ENCODE measurements around the gene P2RX3. TPM values are rescaled to one million over a fixed set of nuclear protein-coding genes. Genes with fewer than 3 reads are reported as not detected.

The P2RX3 gene
- total RNA-seq, 4 donors from 2014 or later, result not detected

- peaks cover 0 to 29% (median 11%) of the 10 kb centered on the region in 4 donors for H3K36me3 ChIP-seq
- intact Hi-C loops (cut with DNase I; ENCODE audit: low total_unique reads), result no loop called here
- DNase-seq, result no peak
Observed at GRCh38 chr11:57306161-57306876, 31.8 kb upstream of the P2RX3 start.

GRCh38 chr11:57306940-57307565 lies 31.1 kb upstream of the P2RX3 start:
- WGBS, 2 donors (ENCODE audit: low coverage in 1 of 2), result 42 to 58% methylated on average over 6 to 9 of the region's 9 CpGs
- H3K9me3 ChIP-seq, result no peaks in the 10 kb centered on the region
- H3K36me3 ChIP-seq, result peaks cover 0 to 21% (median 7%) of the 10 kb centered on the region in 4 donors
- peaks cover 16 to 70% (median 37%) of the 10 kb centered on the region in 4 donors for H3K4me1 ChIP-seq
- in situ Hi-C loops (cut with MboI; ENCODE audit: low pct_ligation_motif_present in 1 of 4, low pct_unique_long_range_greater_than_20kb in 1 of 4, low sequenced_read_pairs in 3 of 4) (no loop called here), intact Hi-C loops (cut with DNase I; ENCODE audit: low total_unique reads) (no loop called here)
- DNase-seq, result no peak
- TF ChIP-seq POLR2A (IDR thresholded peaks at IDR 0.05) (no peak), POLR2AphosphoS5 (IDR thresholded peaks at IDR 0.05) (no peak), CTCF (IDR thresholded peaks at IDR 0.05) (no peak), EP300 (IDR thresholded peaks at IDR 0.05; ENCODE audit: low read depth) (no peak)
- H3K27me3 ChIP-seq, result no peaks in the 10 kb centered on the region
- no peak overlapping the region for H3K4me3 ChIP-seq
- H3K27ac ChIP-seq, result no peak overlapping the region

More at GRCh38 chr11:57306161-57306876, 31.8 kb upstream of the P2RX3 start:
- Histone ChIP-seq H3K27ac (no peak overlapping the region), H3K4me1 (peaks cover 12 to 64% (median 29%) of the 10 kb centered on the region in 4 donors), H3K27me3 (no peaks in the 10 kb centered on the region), H3K4me3 (no peak overlapping the region), H3K9me3 (no peaks in the 10 kb centered on the region)
- in situ Hi-C loops (cut with MboI; ENCODE audit: low pct_ligation_motif_present in 1 of 4, low pct_unique_long_range_greater_than_20kb in 1 of 4, low sequenced_read_pairs in 3 of 4), result no loop called here
- 87 to 88% methylated on average over 6 to 15 of the region's 15 CpGs for WGBS, 2 donors (ENCODE audit: low coverage in 1 of 2)
- TF ChIP-seq POLR2A (IDR thresholded peaks at IDR 0.05) (no peak), POLR2AphosphoS5 (IDR thresholded peaks at IDR 0.05) (no peak), EP300 (IDR thresholded peaks at IDR 0.05; ENCODE audit: low read depth) (no peak), CTCF (IDR thresholded peaks at IDR 0.05) (no peak)

GRCh38 chr11:57307666-57308270 lies 30.4 kb upstream of the P2RX3 start:
- H3K27me3 ChIP-seq, result no peaks in the 10 kb centered on the region
- in situ Hi-C loops (cut with MboI; ENCODE audit: low pct_ligation_motif_present in 1 of 4, low pct_unique_long_range_greater_than_20kb in 1 of 4, low sequenced_read_pairs in 3 of 4) (no loop called here), intact Hi-C loops (cut with DNase I; ENCODE audit: low total_unique reads) (no loop called here)
- no peaks in the 10 kb centered on the region for H3K9me3 ChIP-seq
- H3K4me1 ChIP-seq, result peaks cover 16 to 77% (median 44%) of the 10 kb centered on the region in 4 donors
- no peak for DNase-seq
- H3K4me3 ChIP-seq, result no peak overlapping the region
- TF ChIP-seq POLR2A (IDR thresholded peaks at IDR 0.05) (no peak), POLR2AphosphoS5 (IDR thresholded peaks at IDR 0.05) (no peak), EP300 (IDR thresholded peaks at IDR 0.05; ENCODE audit: low read depth) (no peak), CTCF (IDR thresholded peaks at IDR 0.05) (no peak)
- no peak overlapping the region for H3K27ac ChIP-seq
- WGBS, 2 donors (ENCODE audit: low coverage in 1 of 2), result 71 to 78% methylated on average over 6 to 7 of the region's 7 CpGs
- H3K36me3 ChIP-seq, result peaks cover 0 to 14% (median 3%) of the 10 kb centered on the region in 4 donors

- TF ChIP-seq POLR2AphosphoS5 (IDR thresholded peaks at IDR 0.05) (no peak), EP300 (IDR thresholded peaks at IDR 0.05; ENCODE audit: low read depth) (no peak), CTCF (IDR thresholded peaks at IDR 0.05) (no peak), POLR2A (IDR thresholded peaks at IDR 0.05) (no peak)
- no peak overlapping the region for H3K4me3 ChIP-seq
- in situ Hi-C loops (cut with MboI; ENCODE audit: low pct_ligation_motif_present in 1 of 4, low pct_unique_long_range_greater_than_20kb in 1 of 4, low sequenced_read_pairs in 3 of 4) (no loop called here), intact Hi-C loops (cut with DNase I; ENCODE audit: low total_unique reads) (no loop called here)
- peaks cover 16 to 85% (median 47%) of the 10 kb centered on the region in 4 donors for H3K4me1 ChIP-seq
- no peaks in the 10 kb centered on the region for H3K9me3 ChIP-seq
- H3K27ac ChIP-seq, result no peak overlapping the region
- no peak for DNase-seq
- WGBS, 2 donors (ENCODE audit: low coverage in 1 of 2), result 87 to 91% methylated on average over 3 to 10 of the region's 10 CpGs
- no peaks in the 10 kb centered on the region for H3K27me3 ChIP-seq
- H3K36me3 ChIP-seq, result peaks cover 0 to 12% (median 0%) of the 10 kb centered on the region in 4 donors
Observed at GRCh38 chr11:57308426-57309060, 29.6 kb upstream of the P2RX3 start.

Measured in transverse colon (tissue), 4 donors.